GM21717 (cell line): ENCODE data around the gene PITPNC1.
"Not testable (repeated sequence)": the region's sequence is repeated elsewhere in the genome, so short reads cannot be mapped to it uniquely, and the experiment has no call there.

Experiments used
- ATAC-seq: cut with Tn5 transposase; IDR thresholded peaks from one replicate; pipeline ENCODE4 v1.9.1; 2021; ENCODE audit warnings: mild to moderate bottlenecking, moderate library complexity; ENCODE audit not compliant: unreplicated experiment

PITPNC1 gene

DNA sequence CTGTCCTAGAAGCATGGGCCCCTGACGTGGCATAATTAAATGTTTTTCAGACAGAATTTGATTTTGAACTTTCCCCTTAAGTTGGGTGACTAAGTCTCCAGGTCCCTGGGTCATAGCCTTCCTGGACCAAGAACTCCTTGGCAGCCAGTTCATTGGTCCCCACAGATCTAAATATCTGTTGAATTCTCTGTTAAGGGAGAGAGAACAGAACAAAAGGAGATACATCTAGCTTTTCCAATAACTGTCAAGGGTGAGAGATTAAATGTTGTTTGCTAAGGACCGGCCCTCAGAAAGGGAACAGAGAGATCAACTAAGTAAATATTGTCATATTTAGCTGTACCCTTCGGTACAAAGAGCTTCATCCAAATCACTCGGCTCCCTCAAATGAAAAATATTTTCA is 262.5 kb downstream of the PITPNC1 start:
- ATAC-seq, result no peak

- ATAC-seq, result no peak
Measured at GRCh38 chr17:67639979-67640378, 262.9 kb downstream of the PITPNC1 start.

GRCh38 chr17:67642488-67642887 is 265.4 kb downstream of the PITPNC1 start:
- no peak for ATAC-seq

- no peak for ATAC-seq
Measured at GRCh38 chr17:67644061-67644460, 267.0 kb downstream of the PITPNC1 start.

GRCh38 chr17:67645195-67645594 is 268.1 kb downstream of the PITPNC1 start:
- not testable (repeated sequence) for ATAC-seq

GRCh38 chr17:67646472-67646871 is 269.4 kb downstream of the PITPNC1 start:
- no peak for ATAC-seq

- ATAC-seq, result no peak
Measured at GRCh38 chr17:67647482-67647881, 270.4 kb downstream of the PITPNC1 start.

DNA sequence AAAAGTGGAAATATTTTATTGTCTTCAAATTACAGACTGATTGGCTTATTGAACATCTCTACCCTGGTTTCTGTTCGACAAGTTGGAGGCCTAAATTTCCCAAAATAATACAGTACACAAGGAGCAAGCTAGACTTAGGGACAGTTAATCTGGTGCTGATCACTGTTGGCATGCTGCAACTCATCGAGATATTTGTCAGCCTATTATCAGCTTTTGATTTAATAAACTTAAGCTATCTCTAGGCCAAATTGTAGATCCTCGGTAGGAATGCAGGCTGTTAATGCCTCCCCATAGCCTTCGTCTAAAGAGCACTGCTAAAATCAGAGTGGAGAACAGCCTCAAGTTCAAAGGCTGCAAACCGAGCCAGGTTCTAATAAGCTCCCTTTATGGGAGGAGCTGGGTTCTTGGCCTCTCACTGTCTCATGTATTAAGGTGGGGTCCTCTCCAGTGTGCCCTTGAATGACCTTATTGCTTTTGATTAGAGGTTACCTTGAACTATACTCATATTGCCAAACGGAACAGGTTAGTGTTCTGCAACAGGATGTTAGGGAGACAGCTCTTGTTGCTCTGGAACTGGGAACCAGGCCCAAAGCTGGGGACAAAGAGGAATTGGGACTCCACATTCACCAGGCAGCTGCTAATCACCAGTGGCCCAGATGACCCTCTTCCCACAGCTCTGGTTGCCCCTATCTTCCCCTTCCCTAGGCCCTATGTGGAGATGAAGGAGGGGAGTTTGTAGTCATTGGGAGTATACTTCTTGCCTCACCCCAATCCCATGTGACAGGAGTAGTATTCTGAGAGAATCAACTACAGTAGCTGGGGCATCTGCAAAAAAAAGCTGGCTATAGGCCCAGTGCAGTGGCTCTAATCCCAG is 271.2 kb downstream of the PITPNC1 start:
- no peak for ATAC-seq

GRCh38 chr17:67648906-67649295 is 271.8 kb downstream of the PITPNC1 start:
- not testable (repeated sequence) for ATAC-seq

DNA sequence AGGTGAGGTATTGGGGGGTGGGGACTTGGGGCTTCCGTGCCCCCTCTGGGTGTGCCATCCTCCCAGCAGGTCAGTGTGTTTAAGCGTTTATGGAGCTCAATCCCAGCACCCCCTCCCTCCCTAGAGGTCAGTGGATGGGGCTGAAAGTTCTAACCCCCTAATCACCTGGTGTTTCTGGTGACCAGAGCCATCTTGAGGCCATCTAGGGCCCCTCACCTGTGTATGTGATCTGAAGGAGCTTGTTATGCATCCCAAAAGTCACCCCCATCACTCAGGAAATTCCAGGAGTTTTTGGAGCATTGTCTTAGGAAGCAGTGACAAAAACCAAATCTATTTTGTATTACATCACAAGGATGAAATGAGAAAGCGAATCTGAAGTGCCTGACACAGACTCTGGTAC is 272.8 kb downstream of the PITPNC1 start:
- ATAC-seq, result no peak

DNA sequence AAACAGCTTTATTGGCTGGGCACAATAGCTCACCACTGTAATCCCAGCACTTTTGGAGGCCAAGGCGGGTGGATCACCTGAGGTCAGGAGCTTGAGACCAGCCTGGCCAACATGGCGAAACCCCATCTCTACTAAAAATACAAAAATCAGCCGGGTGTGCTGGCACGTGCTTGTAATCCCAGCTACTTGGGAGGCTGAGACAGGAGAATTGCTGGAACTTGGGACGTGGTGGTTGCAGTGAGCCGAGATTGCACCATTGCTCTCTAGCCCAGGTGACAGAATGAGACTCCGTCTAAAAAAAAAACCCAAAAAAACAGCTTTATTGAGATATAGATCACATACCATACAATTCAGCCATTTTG is 274.1 kb downstream of the PITPNC1 start:
- ATAC-seq, result not testable (repeated sequence)

DNA sequence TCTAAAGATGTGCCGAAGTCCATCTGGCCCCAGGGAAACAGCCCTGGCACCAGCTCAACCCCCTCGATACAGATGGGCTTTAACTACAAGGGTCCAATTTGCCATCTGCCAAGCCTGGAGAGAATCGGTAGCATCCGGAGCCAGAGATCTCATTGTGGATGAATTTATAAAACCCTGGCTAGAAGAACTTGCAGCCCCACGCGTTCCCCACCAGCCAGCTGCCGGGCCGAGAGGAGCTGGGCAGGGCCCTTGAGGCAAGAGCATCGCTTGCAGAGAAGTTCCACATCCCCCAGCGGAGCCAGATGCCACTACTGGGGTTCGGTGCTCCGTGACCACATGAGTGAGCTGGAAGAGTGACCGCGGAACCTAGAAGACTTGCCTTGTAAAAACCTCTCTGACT is 275.4 kb downstream of the PITPNC1 start:
- ATAC-seq, result no peak

DNA sequence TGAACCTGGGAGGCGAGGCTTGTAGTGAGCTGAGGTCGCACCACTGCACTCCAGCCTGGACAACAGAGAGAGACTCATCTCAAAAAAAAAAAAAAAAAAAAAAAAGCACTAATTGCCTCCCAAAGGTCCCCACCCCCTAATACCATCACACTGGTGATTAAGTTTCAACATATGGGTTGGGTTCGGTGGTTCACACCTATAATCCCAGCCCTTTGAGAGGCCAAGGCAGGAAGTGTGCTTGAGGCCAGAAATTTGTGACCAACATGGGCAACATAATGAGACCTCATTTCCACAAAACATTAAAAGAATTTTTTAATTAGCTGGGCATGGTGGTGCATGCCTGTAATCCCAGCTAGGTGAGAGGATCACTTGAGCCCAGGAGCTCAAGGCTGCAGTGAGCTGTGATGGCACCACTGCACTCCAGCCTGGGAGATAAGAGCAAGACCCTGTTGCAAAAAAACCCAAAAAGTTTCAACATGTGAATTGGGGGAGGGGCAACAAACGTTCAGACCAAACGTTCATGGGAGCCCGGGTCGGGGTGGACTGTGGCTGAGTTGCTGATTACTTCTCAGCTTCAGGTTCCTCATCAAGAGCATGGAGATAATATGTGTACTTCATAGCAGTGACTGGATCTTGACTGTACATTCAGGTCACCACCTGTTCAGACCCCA is 278.5 kb downstream of the PITPNC1 start:
- no peak for ATAC-seq

DNA sequence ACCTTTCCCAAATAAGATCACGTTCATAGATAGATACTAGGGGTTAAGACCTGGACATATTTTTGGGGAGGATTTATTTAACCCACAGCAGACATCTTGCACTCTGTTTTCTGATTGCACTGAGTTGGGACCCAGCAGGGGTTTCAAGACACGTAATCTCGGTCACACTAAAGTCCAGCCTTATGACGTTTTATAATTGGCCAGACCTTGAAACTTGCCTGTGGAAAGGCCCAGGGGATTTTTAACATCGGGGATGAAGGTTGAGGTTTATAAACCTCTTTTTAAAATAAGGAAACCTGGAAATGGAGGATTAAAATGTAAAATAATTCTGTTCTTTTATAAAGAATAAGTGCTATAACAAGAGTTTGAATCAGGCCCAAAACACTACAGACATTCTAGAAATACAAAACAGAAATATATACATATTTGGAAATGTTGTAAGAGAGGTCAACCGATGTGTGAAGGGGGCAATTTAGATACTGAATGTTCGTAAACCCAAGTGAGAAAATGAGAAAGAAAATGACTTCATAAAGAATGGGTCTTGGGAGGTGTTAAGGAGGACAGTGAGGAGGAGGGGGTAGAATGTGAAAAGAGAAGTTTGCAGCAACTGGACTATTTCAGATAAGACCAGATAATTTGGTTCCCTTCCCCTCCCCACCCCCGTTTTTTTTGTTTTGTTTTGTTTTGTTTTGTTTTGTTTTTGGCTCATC is 279.6 kb downstream of the PITPNC1 start:
- no peak for ATAC-seq

GRCh38 chr17:67657596-67657995 is 280.5 kb downstream of the PITPNC1 start:
- no peak for ATAC-seq

- no peak for ATAC-seq
Measured at GRCh38 chr17:67658265-67658664, 281.2 kb downstream of the PITPNC1 start.

GRCh38 chr17:67659028-67659427 is 281.9 kb downstream of the PITPNC1 start:
- ATAC-seq, result no peak

DNA sequence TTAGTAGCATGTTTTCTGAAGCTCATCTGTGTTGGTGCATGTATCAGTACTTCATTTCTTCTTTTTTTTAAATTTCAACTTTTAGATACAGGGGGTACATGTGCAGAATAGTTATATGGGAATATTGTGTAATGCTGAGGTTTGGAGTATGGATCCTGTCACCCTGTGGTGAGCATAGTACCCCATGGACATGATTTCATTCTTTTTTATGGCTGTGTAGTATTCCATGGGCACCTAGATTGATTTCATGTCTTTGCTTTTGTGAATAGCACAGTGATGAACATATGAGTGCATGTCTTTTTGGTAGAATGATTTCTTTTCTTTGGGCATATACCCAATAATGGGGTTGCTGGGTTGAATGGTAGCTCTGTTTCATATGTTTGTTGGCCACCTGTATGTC is 285.6 kb downstream of the PITPNC1 start:
- no peak for ATAC-seq

- no peak for ATAC-seq
Measured at GRCh38 chr17:67663457-67663856, 286.4 kb downstream of the PITPNC1 start.

- no peak for ATAC-seq
Measured at GRCh38 chr17:67666028-67666427, 288.9 kb downstream of the PITPNC1 start.

- ATAC-seq, result no peak
Measured at GRCh38 chr17:67666710-67667109, 289.6 kb downstream of the PITPNC1 start.

- no peak for ATAC-seq
Measured at GRCh38 chr17:67671493-67671892, 294.4 kb downstream of the PITPNC1 start.
